NCI-H446 (cell line): Measurements from ENCODE around the gene MYO18A.
A peak's percentile ranks its signal among the peaks of the same experiment; 100 is the strongest.

Source experiments
- DNase-seq, 2 experiments: peaks; one replicate each; lab custom pipeline; 2025; lab: John Stamatoyannopoulos, UW

Gene MYO18A

GRCh38 chr17:29165800-29166506, 14.2 kb downstream of the MYO18A start:
- DNase-seq, result no peak

GRCh38 chr17:29165261-29165660, 14.9 kb downstream of the MYO18A start:
- no peak for DNase-seq

- peak in 1 of 2 experiments; percentile 57 for DNase-seq
These were observed 16.6 kb downstream of the MYO18A start for GRCh38 chr17:29163563-29163962.

- DNase-seq, result peak in 1 of 2 experiments; percentile 81
These were observed 17.3 kb downstream of the MYO18A start for GRCh38 chr17:29162909-29163341.

- no peak for DNase-seq
These were observed 17.9 kb downstream of the MYO18A start for GRCh38 chr17:29162082-29162908.

GRCh38 chr17:29160253-29160652, 19.9 kb downstream of the MYO18A start:
- DNase-seq, result no peak

GRCh38 chr17:29159306-29159860, 20.8 kb downstream of the MYO18A start:
- no peak for DNase-seq

GRCh38 chr17:29158488-29159275, 21.5 kb downstream of the MYO18A start:
- DNase-seq, result no peak

GRCh38 chr17:29158096-29158487, 22.1 kb downstream of the MYO18A start:
- DNase-seq, result no peak

GRCh38 chr17:29157310-29157709, 22.9 kb downstream of the MYO18A start:
- DNase-seq, result no peak

GRCh38 chr17:29156781-29157180, 23.4 kb downstream of the MYO18A start:
- DNase-seq, result no peak

- no peak for DNase-seq
These were observed 24.2 kb downstream of the MYO18A start for GRCh38 chr17:29155966-29156338.

- DNase-seq, result no peak
These were observed 24.8 kb downstream of the MYO18A start for GRCh38 chr17:29155227-29155965.

- DNase-seq, result no peak
These were observed 25.5 kb downstream of the MYO18A start for GRCh38 chr17:29154516-29155226.

- no peak for DNase-seq
These were observed 28.6 kb downstream of the MYO18A start for GRCh38 chr17:29151567-29151966.

GRCh38 chr17:29150161-29150560, 30.0 kb downstream of the MYO18A start:
- DNase-seq, result no peak

GRCh38 chr17:29149431-29150064, 30.6 kb downstream of the MYO18A start:
- peak; percentile 29 to 47 for DNase-seq

- DNase-seq, result peak; percentile 80 to 96
These were observed 31.3 kb downstream of the MYO18A start for GRCh38 chr17:29148790-29149430.

GRCh38 chr17:29148257-29148789, 31.9 kb downstream of the MYO18A start:
- DNase-seq, result no peak

- DNase-seq, result no peak
These were observed 32.5 kb downstream of the MYO18A start for GRCh38 chr17:29147682-29148081.
